T-cell (primary cell): ENCODE data around the gene TGFBR3. TPM values are rescaled to one million over a fixed set of nuclear protein-coding genes. Genes with fewer than 3 reads are reported as not detected.

Experiments
- ATAC-seq, 4 experiments: fragments of 200-7000 bp in 3 of 4; fragments of 150-1000 bp in 1 of 4; cut with Tn5 transposase; replicated peaks in 1 of 4; 1 replicate in 3 of 4; 2 replicates in 1 of 4; pipeline ENCODE4 v1.10.0; 2021; ENCODE audit warnings: moderate library complexity in 3 of 4, mild to moderate bottlenecking in 2 of 4, moderate number of reproducible peaks in 1 of 4
- CTCF ChIA-PET, 2 donors: fragments of 300-600 bp; sonication (Branson Sonifier 250); formaldehyde crosslinking; loops; one replicate each; lab custom pipeline; 2022; ENCODE audit warnings: antibody characterized with exemption in 2 of 2; lab: Charles Lee
- POLR2A ChIA-PET, 2 donors: fragments of 300-600 bp; sonication (Branson Sonifier 250); formaldehyde crosslinking; loops; one replicate each; lab custom pipeline; 2022; ENCODE audit warnings: antibody characterized with exemption in 2 of 2; lab: Charles Lee
- DNase-seq, 35 experiments: peaks; one replicate each; pipeline versions ENCODE4 v3.0.0 to v3.0.0-alpha.2; 2013 to 2023
- H3K27ac ChIP-seq: one replicate; pipeline ENCODE4 v1.5.1; 2013; ENCODE audit warnings: low read length
- H3K27me3 ChIP-seq, 2 experiments: replicated peaks in 1 of 2; 1 replicate in 1 of 2; 2 replicates in 1 of 2; pipeline versions ENCODE4 v1.6.1 to v1.7.0; 2013; ENCODE audit warnings: low read length in 1 of 2, mixed read lengths in 1 of 2; ENCODE audit not compliant: control insufficient read depth in 2 of 2, insufficient read depth in 2 of 2; ENCODE audit errors: extremely low read depth in 1 of 2
- H3K36me3 ChIP-seq, 2 donors: 1 replicate in 1 of 2; 2 replicates in 1 of 2; pipeline versions ENCODE4 v1.6.1 to v1.7.0; 2013; ENCODE audit warnings: low read length in 1 of 2; ENCODE audit not compliant: control insufficient read depth in 2 of 2, insufficient read depth in 1 of 2; ENCODE audit errors: extremely low read depth in 1 of 2
- H3K4me1 ChIP-seq, 2 experiments: 1 replicate in 1 of 2; 2 replicates in 1 of 2; pipeline versions ENCODE4 v1.6.1 to v1.7.0; 2013; ENCODE audit warnings: low read length in 2 of 2, mixed read lengths in 1 of 2; ENCODE audit not compliant: insufficient read depth in 2 of 2, control insufficient read depth in 1 of 2; ENCODE audit errors: extremely low read depth in 1 of 2
- H3K4me3 ChIP-seq, 2 donors: 1 replicate in 1 of 2; 2 replicates in 1 of 2; pipeline versions ENCODE4 v1.5.1 to v1.7.0; 2013; ENCODE audit warnings: mild to moderate bottlenecking in 2 of 2, low read length in 1 of 2, moderate library complexity in 1 of 2; ENCODE audit not compliant: control insufficient read depth in 1 of 2; ENCODE audit errors: extremely low read depth in 1 of 2
- H3K9me3 ChIP-seq: 2 replicates; pipeline ENCODE4 v1.7.0; 2013
- H3K27ac Mint-ChIP-seq, 2 donors: one replicate each; pipeline ENCODE4 v1.8.0; 2020 to 2021; ENCODE audit warnings: mild to moderate bottlenecking in 2 of 2, mixed read lengths in 2 of 2
- H3K27me3 Mint-ChIP-seq, 2 donors: one replicate each; pipeline ENCODE4 v1.8.0; 2021 to 2022; ENCODE audit warnings: mixed read lengths in 2 of 2
- H3K36me3 Mint-ChIP-seq: one replicate; pipeline ENCODE4 v1.8.0; 2021; ENCODE audit warnings: mixed read lengths
- H3K4me1 Mint-ChIP-seq, 3 donors: one replicate each; pipeline ENCODE4 v1.8.0; 2020 to 2022; ENCODE audit warnings: mixed read lengths in 3 of 3, mild to moderate bottlenecking in 1 of 3
- H3K4me3 Mint-ChIP-seq, 3 donors: one replicate each; pipeline ENCODE4 v1.8.0; 2020 to 2022; ENCODE audit warnings: mild to moderate bottlenecking in 3 of 3, mixed read lengths in 3 of 3, moderate library complexity in 3 of 3
- H3K9me3 Mint-ChIP-seq, 3 donors: one replicate each; pipeline ENCODE4 v1.8.0; 2020 to 2022; ENCODE audit warnings: mixed read lengths in 3 of 3
- WGBS: methylation state at CpG from one replicate; pipeline ENCODE4 v1.1.5; 2013; ENCODE audit warnings: missing lambda C conversion rate; ENCODE audit not compliant: insufficient coverage; 5-methylcytosine and 5-hydroxymethylcytosine counted together
- total RNA-seq, 35 experiments: library from RNA in 6 of 35; stranded (reverse) in 6 of 35; fragments of 120-200 nt in 1 of 35; gene quantifications; one replicate each; pipeline versions ENCODE4 v1.2.1 to v1.2.4 and lab custom pipeline; 2013 to 2026

The TGFBR3 gene
- total RNA-seq, 5 donors from 2014 or later (not counting 1 experiment from before 2014, with no cell fraction given) = 17.5 to 65.4 (median 36.4) TPM

- H3K27ac Mint-ChIP-seq = no peak overlapping the region
- DNase-seq (no peak), ATAC-seq (no peak)
- peaks cover 78% of the 10 kb centered on the region for H3K36me3 Mint-ChIP-seq
- no peaks in the 10 kb centered on the region for H3K9me3 Mint-ChIP-seq
- Histone ChIP-seq H3K9me3 (no peaks in the 10 kb centered on the region), H3K27ac (no peak overlapping the region), H3K27me3 (no peaks in the 10 kb centered on the region), H3K4me3 (no peak overlapping the region), H3K36me3 (peaks cover 0 to 51% of the 10 kb centered on the region in 2 donors), H3K4me1 (peaks cover 0 to 5% of the 10 kb centered on the region in 2 experiments)
- no peak overlapping the region for H3K4me3 Mint-ChIP-seq
- ChIA-PET POLR2A (interaction anchor here in 1 of 2 donors (0.6 kb wide), 2 partner anchors 12 to 97 kb away, joined by 3 to 5 read pairs; no protein-coding TSS in a partner anchor), CTCF (interaction anchor here (0.6 to 1.0 kb wide), 2 partner anchors 144 to 193 kb away, joined by 3 read pairs; no protein-coding TSS in a partner anchor)
- H3K27me3 Mint-ChIP-seq = no peaks in the 10 kb centered on the region
- 28% methylated on average over 3 of the region's 5 CpGs for WGBS
- no peaks in the 10 kb centered on the region for H3K4me1 Mint-ChIP-seq
These were observed 179.6 kb downstream of the TGFBR3 start for GRCh38 chr1:91706140-91706957.

DNA sequence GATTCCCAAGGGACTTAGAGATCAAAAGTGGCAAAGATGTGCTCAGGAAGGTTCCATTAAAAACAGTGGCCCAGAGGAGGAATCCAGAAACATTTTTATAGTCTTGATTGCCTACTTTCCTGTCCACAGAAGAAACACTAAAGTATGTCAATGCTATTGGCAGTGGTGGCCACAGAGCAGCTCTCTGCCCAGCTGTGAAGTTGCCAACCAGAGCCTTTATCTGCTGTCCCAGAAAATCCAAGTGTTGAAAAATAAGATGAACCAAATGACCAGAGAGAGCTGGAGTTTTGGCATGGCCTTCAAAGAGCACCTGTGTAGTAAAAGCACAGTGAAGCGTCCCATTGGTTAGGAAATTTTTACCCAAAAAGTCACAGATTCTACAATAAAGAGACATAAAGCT lies 181.2 kb downstream of the TGFBR3 start:
- H3K4me3 Mint-ChIP-seq = no peak overlapping the region
- Histone ChIP-seq H3K36me3 (peaks cover 0 to 37% of the 10 kb centered on the region in 2 donors), H3K4me3 (no peak overlapping the region), H3K9me3 (no peaks in the 10 kb centered on the region), H3K4me1 (peaks cover 0 to 5% of the 10 kb centered on the region in 2 experiments), H3K27ac (no peak overlapping the region), H3K27me3 (no peaks in the 10 kb centered on the region)
- DNase-seq (no peak), ATAC-seq (no peak)
- peaks cover 0 to 4% (median 4%) of the 10 kb centered on the region in 3 donors for H3K4me1 Mint-ChIP-seq
- H3K36me3 Mint-ChIP-seq = peaks cover 72% of the 10 kb centered on the region
- POLR2A ChIA-PET = no interaction called here
- H3K27ac Mint-ChIP-seq = no peak overlapping the region
- CTCF ChIA-PET = no interaction called here
- 100% methylated on average over 1 of the region's 1 CpG for WGBS
- no peaks in the 10 kb centered on the region for H3K27me3 Mint-ChIP-seq
- no peaks in the 10 kb centered on the region for H3K9me3 Mint-ChIP-seq

DNA sequence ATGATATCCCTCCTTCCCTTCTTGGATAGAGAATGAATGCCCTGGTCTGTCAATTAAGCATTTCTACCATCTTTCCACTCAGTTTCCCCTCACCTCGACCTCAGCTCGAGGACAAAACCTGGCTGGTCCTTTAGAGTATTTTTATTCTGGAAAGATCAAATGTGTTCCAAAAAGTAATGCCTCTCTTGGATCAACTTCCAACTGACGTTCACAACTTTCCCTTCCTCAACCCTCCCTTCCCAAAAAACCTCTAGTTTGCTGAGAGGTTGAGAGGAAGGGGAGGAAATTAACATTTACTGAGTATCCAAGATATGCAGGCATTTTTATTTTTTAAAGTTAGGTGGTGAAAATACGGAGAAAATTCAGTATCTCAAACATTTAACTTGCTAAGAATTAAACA lies 182.9 kb downstream of the TGFBR3 start:
- no peak overlapping the region for H3K27ac Mint-ChIP-seq

DNA sequence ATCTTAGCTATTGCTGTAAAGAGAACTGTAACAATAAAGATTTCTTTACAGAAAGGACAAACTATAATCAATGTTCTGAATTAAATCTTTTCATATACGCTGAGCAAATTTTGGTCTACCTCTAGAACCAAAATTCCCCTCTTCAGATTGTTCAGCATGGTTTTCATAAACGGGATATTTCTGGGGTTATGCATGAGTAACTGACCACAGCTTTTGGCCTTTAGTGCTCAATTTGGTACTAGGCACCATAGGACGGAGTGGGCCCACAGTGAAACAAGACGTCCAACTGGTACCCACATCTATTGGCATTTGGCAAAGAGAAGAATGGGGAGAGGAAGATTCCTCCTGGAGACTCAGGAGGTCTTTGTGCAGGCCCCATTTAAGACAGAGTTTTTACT lies 184.5 kb downstream of the TGFBR3 start:
- peaks cover 31 to 33% (median 32%) of the 10 kb centered on the region in 3 donors for H3K4me1 Mint-ChIP-seq
- ChIA-PET CTCF (no interaction called here), POLR2A (no interaction called here)
- Histone ChIP-seq H3K27me3 (no peaks in the 10 kb centered on the region), H3K27ac (no peak overlapping the region), H3K4me1 (peaks cover 17 to 19% of the 10 kb centered on the region in 2 experiments), H3K9me3 (no peaks in the 10 kb centered on the region), H3K4me3 (no peak overlapping the region), H3K36me3 (peaks cover 0 to 11% of the 10 kb centered on the region in 2 donors)
- DNase-seq = no peak
- no peak overlapping the region for H3K27ac Mint-ChIP-seq
- peaks cover 56% of the 10 kb centered on the region for H3K36me3 Mint-ChIP-seq
- H3K4me3 Mint-ChIP-seq = no peak overlapping the region
- no peak for ATAC-seq
- 80% methylated on average over 2 of the region's 4 CpGs for WGBS
- no peaks in the 10 kb centered on the region for H3K27me3 Mint-ChIP-seq
- H3K9me3 Mint-ChIP-seq = no peaks in the 10 kb centered on the region

More for the DNA sequence above, 182.9 kb downstream of the TGFBR3 start:
- no peak for DNase-seq
- H3K9me3 ChIP-seq = no peaks in the 10 kb centered on the region
- H3K4me3 Mint-ChIP-seq = no peak overlapping the region
- no peak overlapping the region for H3K4me3 ChIP-seq
- no peak for ATAC-seq
- ChIA-PET POLR2A (no interaction called here), CTCF (no interaction called here)
- peaks cover 16 to 18% (median 16%) of the 10 kb centered on the region in 3 donors for H3K4me1 Mint-ChIP-seq
- no peaks in the 10 kb centered on the region for H3K9me3 Mint-ChIP-seq
- H3K27me3 ChIP-seq = no peaks in the 10 kb centered on the region
- peaks cover 0 to 26% of the 10 kb centered on the region in 2 donors for H3K36me3 ChIP-seq
- peaks cover 1 to 14% of the 10 kb centered on the region in 2 experiments for H3K4me1 ChIP-seq
- no peak overlapping the region for H3K27ac ChIP-seq
- no CpG with 5 or more reads among the region's 4 CpGs for WGBS
- peaks cover 69% of the 10 kb centered on the region for H3K36me3 Mint-ChIP-seq
- H3K27me3 Mint-ChIP-seq = no peaks in the 10 kb centered on the region

- H3K27ac ChIP-seq = no peak overlapping the region
- H3K36me3 Mint-ChIP-seq = peaks cover 55% of the 10 kb centered on the region
These were observed 185.0 kb downstream of the TGFBR3 start for GRCh38 chr1:91700771-91701471.

DNA sequence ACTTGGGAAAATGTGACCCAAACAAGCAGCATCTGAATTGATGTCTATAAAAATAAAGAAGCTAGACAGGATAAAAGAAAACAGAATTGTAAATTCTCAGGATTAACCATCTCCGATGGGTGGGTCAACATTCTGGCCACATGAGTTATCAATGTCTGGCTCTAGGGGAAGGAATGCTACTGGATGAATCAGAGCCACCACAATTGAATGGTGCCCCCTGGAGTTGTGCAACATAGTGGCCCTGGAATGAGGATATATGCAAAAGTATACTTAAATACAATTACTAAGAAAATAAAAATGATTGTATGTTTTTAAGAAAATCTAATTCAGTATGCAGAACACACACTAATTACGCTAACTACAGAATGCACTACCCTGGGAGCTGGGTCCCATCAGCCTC lies 185.6 kb downstream of the TGFBR3 start:
- WGBS = 100% methylated on average over 1 of the region's 2 CpGs
- Histone ChIP-seq H3K4me1 (peaks cover 18 to 19% of the 10 kb centered on the region in 2 experiments), H3K4me3 (no peak overlapping the region), H3K9me3 (no peaks in the 10 kb centered on the region), H3K27ac (no peak overlapping the region), H3K27me3 (no peaks in the 10 kb centered on the region), H3K36me3 (peaks cover 0 to 6% of the 10 kb centered on the region in 2 donors)
- CTCF ChIA-PET = no interaction called here
- Mint-ChIP-seq H3K4me1 (peaks cover 31 to 38% (median 38%) of the 10 kb centered on the region in 3 donors), H3K27ac (peak overlapping the region in 1 of 2 donors; percentile 20), H3K4me3 (no peak overlapping the region), H3K9me3 (no peaks in the 10 kb centered on the region), H3K36me3 (peaks cover 55% of the 10 kb centered on the region), H3K27me3 (no peaks in the 10 kb centered on the region)
- DNase-seq (no peak), ATAC-seq (no peak)
- POLR2A ChIA-PET = interaction anchor here in 1 of 2 donors (0.9 kb wide), 1 partner anchor 23 kb away, joined by 4 read pairs; no protein-coding TSS in a partner anchor

More at GRCh38 chr1:91700771-91701471, 185.0 kb downstream of the TGFBR3 start:
- no CpG with 5 or more reads among the region's 8 CpGs for WGBS
- POLR2A ChIA-PET = interaction anchor here in 1 of 2 donors (0.9 kb wide), 1 partner anchor 23 kb away, joined by 4 read pairs; no protein-coding TSS in a partner anchor
- Histone ChIP-seq H3K4me3 (no peak overlapping the region), H3K36me3 (peaks cover 0 to 9% of the 10 kb centered on the region in 2 donors), H3K27me3 (no peaks in the 10 kb centered on the region), H3K4me1 (peaks cover 18 to 19% of the 10 kb centered on the region in 2 experiments), H3K9me3 (no peaks in the 10 kb centered on the region)
- CTCF ChIA-PET = no interaction called here
- H3K27me3 Mint-ChIP-seq = no peaks in the 10 kb centered on the region
- ATAC-seq (no peak), DNase-seq (no peak)
- H3K27ac Mint-ChIP-seq = no peak overlapping the region
- peaks cover 31 to 38% (median 38%) of the 10 kb centered on the region in 3 donors for H3K4me1 Mint-ChIP-seq
- H3K9me3 Mint-ChIP-seq = no peaks in the 10 kb centered on the region
- no peak overlapping the region for H3K4me3 Mint-ChIP-seq
